22Rv1 (cell line): ENCODE measurements around the gene IKZF3.

Experiments
- ZFX ChIP-seq: fragments of 450-650 bp; IDR thresholded peaks from 2 replicates; pipeline ENCODE4 v1.6.1; 2017; ENCODE audit warnings: antibody characterized with exemption, borderline replicate concordance
- TF ChIP-seq, protein P1 (sequence below): fragments of 450-650 bp; IDR thresholded peaks from 2 replicates; pipeline ENCODE4 v1.5.1; 2017; ENCODE audit warnings: mild to moderate bottlenecking

GRCh38 chr17:39812466-39812865, 51.6 kb downstream of the IKZF3 start:
- TF ChIP-seq, protein P1, sequence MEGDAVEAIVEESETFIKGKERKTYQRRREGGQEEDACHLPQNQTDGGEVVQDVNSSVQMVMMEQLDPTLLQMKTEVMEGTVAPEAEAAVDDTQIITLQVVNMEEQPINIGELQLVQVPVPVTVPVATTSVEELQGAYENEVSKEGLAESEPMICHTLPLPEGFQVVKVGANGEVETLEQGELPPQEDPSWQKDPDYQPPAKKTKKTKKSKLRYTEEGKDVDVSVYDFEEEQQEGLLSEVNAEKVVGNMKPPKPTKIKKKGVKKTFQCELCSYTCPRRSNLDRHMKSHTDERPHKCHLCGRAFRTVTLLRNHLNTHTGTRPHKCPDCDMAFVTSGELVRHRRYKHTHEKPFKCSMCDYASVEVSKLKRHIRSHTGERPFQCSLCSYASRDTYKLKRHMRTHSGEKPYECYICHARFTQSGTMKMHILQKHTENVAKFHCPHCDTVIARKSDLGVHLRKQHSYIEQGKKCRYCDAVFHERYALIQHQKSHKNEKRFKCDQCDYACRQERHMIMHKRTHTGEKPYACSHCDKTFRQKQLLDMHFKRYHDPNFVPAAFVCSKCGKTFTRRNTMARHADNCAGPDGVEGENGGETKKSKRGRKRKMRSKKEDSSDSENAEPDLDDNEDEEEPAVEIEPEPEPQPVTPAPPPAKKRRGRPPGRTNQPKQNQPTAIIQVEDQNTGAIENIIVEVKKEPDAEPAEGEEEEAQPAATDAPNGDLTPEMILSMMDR: no peak
- TF ChIP-seq ZFX: no peak
